GM18870 (cell line): Measurements from ENCODE around the gene IZUMO1.
"Not testable (repeated sequence)": the region's sequence is repeated elsewhere in the genome, so short reads cannot be mapped to it uniquely, and the experiment has no call there.

Source experiments
- ATAC-seq: cut with Tn5 transposase; IDR thresholded peaks from one replicate; pipeline ENCODE4 v1.9.1; 2021; ENCODE audit warnings: moderate library complexity; ENCODE audit not compliant: unreplicated experiment

IZUMO1 gene

DNA sequence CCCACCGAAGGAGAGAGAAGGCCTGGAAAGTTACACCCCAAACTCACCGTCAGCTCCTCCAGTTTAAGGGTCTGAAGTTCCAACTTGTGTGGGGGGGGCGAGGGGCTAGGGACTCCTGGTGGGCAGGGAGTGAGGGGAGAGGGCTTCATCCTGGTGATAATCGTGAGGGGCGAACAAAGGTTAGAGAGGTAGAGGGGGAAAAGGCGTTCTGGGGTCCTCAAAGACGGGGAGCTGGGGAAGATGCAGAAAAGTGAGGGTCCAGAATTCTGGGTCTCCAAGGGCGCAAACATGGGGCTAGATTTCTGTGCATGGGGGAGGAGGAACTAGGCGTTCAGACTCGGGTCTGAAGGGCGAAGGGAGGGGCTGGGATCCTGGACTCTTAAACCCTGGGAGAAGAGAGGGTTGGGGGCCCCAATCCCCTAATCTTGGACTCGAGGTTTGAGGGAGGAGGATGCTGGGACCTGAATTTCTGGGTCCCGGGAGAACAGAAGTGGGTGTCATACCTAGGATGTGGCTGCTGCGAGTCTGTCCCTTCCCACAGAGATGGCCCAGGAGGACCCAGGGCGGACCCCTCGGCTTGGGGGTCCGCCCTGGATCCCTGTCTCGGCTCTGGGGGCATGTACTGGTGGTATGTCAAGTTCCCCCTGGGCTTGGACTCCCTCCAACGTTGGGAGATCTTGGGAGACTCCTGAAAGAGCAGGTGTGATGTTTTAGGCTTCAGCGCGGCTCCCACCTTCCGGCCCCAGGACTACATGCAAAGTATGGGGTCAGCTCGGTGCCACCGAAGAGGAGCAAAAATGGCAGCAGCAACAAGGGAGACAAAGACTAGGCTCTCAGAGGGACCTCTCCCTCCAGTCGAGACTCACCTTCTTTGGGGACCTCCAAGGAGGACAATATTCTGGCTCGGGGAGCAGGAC, 31.7 kb downstream of the IZUMO1 start:
- ATAC-seq, result no peak

DNA sequence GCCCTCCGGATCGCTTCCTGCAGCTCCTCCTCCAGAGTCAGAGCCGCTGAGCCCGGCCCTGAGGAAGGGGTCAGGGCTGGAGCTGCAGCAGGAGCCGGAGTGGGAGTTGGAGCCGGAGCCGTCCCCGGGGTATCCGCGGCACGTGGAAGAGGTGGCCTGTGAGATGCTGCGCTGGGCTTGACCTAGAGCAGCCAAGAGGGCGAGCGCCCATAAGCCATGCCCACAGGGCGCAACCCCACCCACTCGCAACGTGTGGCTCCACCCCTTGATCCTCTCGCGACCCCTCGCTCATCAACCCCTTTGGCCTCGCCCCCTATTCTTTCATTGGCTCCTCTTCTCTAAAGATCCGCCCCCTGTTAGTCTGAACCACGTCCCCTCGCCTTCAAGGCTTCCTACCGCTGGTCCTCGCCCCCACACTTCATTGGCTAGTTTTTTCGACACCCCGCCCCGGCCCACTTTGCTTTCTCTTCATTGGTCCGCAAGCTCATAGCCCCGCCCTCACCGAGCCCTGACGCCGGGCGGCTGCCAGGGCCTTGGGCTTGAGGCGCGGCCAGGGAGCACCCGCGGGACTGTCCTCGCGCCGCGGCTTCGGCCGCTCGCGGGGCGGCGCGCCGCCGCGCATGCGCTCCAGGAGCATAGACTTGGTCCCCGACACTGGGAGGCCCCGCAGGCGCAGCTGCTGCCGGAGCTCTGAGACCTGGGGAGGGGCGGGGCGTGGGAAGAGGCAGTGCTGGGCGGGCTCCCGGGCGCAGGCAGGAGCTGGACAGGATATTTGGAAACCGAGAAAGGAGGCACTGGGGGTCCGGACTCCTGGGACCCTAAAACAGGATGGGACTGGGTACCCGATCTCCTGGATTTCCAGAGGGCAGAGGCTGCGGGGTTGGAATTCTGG, 32.6 kb downstream of the IZUMO1 start:
- ATAC-seq, result peak; percentile 90

DNA sequence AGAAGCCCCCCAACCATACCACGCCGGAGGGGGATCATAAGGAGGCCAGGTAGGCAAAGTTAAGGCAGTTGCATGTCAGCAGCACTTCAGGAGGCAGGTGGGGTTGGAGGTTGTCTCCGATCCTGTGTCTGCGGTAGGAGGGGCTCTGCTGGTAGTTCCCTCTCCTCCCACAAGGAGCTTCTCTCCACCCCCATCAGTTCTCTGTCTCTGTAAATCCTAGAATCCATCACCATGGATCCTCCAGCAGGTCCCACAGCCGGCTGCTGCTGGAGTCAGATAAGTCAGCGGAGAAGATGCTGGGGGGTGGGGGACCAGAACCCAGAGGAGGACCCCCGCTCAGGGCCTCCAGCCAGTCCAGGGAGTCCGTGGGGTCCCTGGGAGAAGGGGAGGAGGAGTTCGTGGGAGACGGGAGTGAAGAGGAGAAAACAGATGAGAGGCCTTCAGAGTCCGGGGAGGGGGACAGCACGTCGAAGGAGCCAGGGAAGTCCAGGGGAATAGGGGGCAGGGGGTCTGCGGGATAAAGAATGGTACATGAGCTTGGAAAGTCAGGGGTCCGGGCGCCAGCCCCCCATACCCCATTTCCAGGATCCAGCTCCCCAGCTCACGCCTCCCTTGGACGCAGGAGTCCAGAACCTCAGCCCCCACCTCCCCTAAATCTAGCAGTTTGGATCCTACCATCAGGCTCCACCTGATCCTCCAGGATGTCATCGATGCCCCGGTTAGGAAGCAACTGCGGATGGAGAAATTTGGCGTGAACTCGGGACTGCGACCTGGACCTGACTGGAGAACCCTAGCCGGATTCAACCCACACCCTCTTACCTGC, 33.5 kb downstream of the IZUMO1 start:
- no peak for ATAC-seq

DNA sequence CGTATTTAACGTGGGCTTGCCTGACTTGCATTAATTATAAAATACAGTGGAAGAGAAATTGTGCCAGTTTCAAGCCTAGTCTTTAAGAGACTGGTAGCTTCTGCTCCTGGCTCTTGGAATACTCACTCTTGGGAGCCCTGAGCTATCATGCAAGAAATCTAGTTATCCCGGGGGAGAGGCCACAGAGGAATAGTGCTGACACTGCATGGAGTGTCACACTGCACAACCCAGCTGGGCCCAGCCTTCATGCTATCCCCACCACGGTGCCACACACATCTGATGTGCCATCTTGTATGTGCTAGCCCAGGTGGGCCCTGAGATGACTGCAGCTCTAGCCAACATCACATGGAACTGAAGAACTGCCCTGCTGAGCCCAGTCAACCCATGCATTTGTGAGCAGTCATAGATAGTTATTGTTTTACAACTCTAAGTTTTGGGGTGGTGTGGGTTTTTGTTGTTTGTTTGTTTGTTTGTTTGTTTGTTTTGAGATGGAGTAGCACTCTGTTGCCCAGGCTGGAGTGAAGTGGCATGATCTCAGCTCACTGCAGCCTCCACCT, 35.5 kb downstream of the IZUMO1 start:
- no peak for ATAC-seq

DNA sequence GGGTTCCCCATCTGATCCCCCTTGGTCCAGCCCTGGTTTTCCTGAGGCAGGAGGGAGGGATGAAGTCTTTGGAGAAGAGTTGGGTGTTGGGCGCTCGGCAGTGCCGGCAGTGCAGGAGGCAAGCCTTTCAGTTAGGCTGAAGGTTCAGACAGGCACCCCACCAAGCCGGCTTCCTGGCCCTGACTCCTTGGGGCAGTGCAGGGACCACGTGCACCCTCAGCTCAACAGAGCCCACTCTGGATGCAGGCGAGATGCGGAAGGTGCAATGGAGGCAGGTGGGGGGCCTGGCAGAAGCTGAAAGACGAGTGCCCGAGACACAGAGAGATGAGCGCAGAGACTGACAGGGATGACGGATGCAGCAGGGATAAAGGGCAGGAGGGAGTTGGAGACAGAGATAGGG, 38.2 kb downstream of the IZUMO1 start:
- ATAC-seq, result no peak

DNA sequence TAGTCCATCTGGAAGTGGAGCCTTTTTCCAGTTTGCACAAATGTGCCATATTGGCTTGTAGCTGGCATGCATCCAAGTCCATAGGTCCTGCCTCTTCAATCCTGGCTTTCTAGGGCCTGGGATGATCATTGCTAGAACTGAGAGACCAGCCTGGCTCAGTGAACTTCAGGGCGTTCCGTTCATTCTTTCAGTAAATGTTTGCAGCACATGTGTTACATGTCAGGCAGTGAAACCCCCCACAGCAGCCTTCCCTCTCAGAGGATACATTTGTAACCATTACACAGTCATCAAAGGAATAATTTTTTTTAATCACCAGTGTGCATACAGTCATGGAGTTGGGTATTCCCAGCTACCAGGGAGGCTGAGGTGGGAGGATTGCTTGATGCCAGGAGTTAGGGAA, 41.3 kb downstream of the IZUMO1 start:
- ATAC-seq, result no peak

DNA sequence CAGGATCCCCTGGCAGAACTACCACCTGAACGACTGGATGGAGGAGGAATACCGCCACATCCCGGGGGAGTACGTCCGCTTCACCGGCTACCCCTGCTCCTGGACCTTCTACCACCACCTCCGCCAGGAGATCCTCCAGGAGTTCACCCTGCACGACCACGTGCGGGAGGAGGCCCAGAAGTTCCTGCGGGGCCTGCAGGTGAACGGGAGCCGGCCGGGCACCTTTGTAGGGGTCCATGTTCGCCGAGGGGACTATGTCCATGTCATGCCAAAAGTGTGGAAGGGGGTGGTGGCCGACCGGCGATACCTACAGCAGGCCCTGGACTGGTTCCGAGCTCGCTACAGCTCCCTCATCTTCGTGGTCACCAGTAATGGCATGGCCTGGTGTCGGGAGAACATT, 43.4 kb downstream of the IZUMO1 start:
- ATAC-seq, result no peak

DNA sequence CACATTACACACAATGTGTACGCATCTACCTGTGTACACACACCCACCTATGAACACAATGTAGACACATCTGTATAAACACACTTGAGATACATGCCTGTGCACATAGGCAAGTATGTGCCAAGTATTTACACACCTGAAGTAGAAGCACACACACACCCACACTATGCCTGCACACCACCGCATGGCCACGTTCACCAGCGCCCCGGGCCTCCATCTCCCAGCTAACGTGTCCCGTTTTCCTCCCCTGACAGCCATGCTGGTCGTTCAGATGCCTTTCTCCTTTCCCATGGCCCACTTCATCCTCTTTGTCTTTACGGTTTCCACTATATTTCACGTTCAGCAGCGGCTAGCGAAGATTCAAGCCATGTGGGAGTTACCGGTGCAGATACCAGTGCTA, 44.0 kb downstream of the IZUMO1 start:
- ATAC-seq, result no peak

DNA sequence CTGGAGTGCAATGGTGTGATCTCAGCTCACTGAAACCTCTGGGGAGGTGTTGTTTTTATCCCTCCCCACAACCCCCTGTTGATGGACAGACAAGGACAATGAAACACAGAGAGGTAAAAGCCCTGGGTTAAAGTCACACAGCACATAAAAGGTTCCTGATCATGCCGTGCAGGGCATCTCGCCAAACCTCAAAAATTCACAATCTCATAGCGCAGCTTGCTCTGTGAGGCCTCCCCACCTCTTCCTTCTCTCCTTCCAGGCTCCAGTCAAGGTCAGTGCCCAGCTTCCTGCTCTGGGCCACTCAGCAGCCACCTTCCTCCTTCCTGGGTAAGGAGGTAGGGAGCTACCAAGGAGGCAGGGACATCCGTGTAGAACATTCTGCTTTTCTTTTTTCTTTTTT, 48.7 kb downstream of the IZUMO1 start:
- ATAC-seq, result no peak

DNA sequence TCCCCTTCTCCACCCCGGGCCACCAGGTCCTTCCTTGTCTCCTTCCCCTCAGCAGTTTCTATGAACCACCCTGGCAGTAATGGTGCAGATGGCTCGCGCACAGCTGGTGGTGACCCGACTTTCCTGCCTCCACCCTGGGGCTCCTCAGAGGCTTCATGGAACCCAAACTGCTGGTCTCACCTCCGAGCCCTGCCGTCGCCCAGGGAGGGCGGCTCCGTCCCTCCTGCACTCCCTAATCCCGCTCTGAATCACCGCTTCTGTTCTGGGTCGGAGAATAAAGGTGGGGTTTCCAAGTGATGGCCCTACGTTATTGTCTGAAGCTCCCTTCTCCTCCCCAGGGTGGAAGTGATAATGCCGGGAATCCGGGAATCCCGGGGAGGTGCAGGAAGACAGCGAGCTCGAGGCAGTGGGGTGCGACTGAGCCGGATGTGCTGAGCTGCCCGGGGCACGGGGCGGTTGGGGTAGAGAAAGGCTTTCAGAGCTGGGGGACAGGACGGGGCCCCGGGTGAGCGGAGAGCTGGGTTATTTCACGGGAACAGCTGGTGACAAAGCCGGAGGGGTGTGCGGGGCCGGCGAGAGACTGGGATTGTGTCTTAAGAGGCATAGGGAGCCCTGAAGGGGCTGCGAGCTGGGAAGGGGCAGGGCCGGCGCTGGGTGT, 50.2 kb downstream of the IZUMO1 start:
- ATAC-seq, result no peak

DNA sequence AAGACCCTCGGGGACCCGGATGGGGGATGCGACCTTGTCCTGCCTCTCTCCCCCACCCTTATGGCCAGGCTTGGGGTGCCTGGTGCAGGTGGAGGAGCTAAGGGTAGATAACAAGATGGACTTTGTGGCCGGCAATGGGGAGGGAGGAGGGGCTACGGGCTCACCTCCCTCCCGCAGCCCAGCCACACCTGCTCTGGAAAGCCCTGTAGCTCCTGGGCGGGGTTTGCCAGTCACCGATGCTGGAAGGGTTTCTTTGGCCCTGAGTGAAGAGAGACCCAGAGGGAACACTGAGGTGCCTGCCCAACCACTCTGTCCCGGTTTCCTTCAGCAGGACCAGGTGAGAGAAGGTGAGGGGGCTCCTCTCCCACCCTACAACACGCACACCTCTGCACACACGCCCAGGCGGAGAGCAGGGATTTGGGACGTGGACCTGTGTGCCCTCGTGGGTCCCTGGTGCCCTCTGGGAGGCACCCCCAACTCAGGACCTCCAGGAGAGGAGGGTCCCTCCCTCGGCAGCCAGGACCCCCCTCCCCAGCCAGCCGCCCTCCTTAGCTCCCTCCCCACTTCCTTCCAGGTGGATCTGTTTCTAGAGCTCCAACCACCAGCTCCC, 50.9 kb downstream of the IZUMO1 start, which contains the start of gene FUT2:
Gene FUT2 (plus strand): TSS at position 229 of the 610 bp plus-strand sequence. CDS start 6,986 bp downstream, outside the sequence.
- no peak for ATAC-seq

DNA sequence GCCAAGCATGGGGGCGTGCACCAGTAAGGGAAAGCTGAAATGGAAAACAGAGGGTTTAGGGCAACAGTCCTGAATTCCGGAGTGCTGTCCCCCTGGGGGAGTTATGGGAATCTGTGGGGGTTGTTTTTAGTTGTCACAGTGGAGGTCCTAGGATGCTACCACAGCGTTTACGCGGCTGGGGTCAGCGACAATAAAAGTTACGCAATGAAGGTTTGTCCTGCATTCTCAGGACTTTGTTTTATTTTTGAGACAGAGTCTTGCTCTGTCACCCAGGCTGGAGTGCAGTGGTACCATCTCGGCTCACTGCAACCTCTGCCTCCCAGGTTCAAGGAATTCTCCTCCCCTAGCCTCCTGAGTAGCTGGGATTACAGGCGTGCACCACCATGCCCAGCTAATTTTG, 53.1 kb downstream of the IZUMO1 start:
- ATAC-seq, result not testable (repeated sequence)
